ENCODE measurements around the gene ZNF708. TPM values are rescaled to one million over a fixed set of nuclear protein-coding genes. Genes with fewer than 3 reads are reported as not detected.
A peak's percentile ranks its signal among the peaks of the same experiment; 100 is the strongest.

The ZNF708 gene
- total RNA-seq, 1 experiment from 2014 or later = 34.9 TPM

- no peak for ATAC-seq
- ChIA-PET CTCF (no interaction called here), POLR2A (no interaction called here)
- Mint-ChIP-seq H3K9me3 (peaks cover 16% of the 10 kb centered on the region), H3K4me1 (peaks cover 55% of the 10 kb centered on the region), H3K27ac (no peak overlapping the region), H3K36me3 (peaks cover 27% of the 10 kb centered on the region), H3K27me3 (ENCODE audit: low read depth) (no peaks in the 10 kb centered on the region), H3K4me3 (no peak overlapping the region)
- no peak for DNase-seq (ENCODE audit: low spot score)
- no peak for TF ChIP-seq ZNF138 (CRISPR knock-in tag; conservative IDR thresholded peaks at IDR 0.05)
- no peak for TF ChIP-seq IRF2 (CRISPR knock-in tag; IDR thresholded peaks at IDR 0.05; ENCODE audit: borderline replicate concordance, low read depth)
- TF ChIP-seq ZNF263 (CRISPR knock-in tag; IDR thresholded peaks at IDR 0.05; ENCODE audit: low read depth) = no peak
- TF ChIP-seq KAT7 (CRISPR knock-in tag; IDR thresholded peaks at IDR 0.05; ENCODE audit: borderline replicate concordance) = no peak
- no peak for TF ChIP-seq CREB1 (CRISPR knock-in tag; IDR thresholded peaks at IDR 0.05)
- no peak for TF ChIP-seq ZNF121 (CRISPR knock-in tag; IDR thresholded peaks at IDR 0.05)
- no peak for TF ChIP-seq SMAD3 (CRISPR knock-in tag; IDR thresholded peaks at IDR 0.05; ENCODE audit: borderline replicate concordance)
- no peak for TF ChIP-seq CBFB (CRISPR knock-in tag; IDR thresholded peaks at IDR 0.05; ENCODE audit: low read depth)
- TF ChIP-seq, protein P1, sequence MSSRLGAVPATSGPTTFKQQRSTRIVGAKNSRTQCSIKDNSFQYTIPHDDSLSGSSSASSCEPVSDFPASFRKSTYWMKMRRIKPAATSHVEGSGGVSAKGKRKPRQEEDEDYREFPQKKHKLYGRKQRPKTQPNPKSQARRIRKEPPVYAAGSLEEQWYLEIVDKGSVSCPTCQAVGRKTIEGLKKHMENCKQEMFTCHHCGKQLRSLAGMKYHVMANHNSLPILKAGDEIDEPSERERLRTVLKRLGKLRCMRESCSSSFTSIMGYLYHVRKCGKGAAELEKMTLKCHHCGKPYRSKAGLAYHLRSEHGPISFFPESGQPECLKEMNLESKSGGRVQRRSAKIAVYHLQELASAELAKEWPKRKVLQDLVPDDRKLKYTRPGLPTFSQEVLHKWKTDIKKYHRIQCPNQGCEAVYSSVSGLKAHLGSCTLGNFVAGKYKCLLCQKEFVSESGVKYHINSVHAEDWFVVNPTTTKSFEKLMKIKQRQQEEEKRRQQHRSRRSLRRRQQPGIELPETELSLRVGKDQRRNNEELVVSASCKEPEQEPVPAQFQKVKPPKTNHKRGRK (CRISPR knock-in tag; IDR thresholded peaks at IDR 0.05; ENCODE audit: borderline replicate concordance) = no peak
- TF ChIP-seq ARID4B (CRISPR knock-in tag; IDR thresholded peaks at IDR 0.05; ENCODE audit: borderline replicate concordance) = no peak
These were observed 3.0 kb downstream of the ZNF708 start for GRCh38 chr19:21326169-21326568.

GRCh38 chr19:21323000-21323399, 6.2 kb downstream of the ZNF708 start:
- ATAC-seq (no peak), DNase-seq (ENCODE audit: low spot score) (no peak)
- H3K36me3 Mint-ChIP-seq = peaks cover 29% of the 10 kb centered on the region
- no peaks in the 10 kb centered on the region for H3K27me3 Mint-ChIP-seq (ENCODE audit: low read depth)
- H3K27ac Mint-ChIP-seq = peak overlapping the region; percentile 81; the same call in 1 of the 2 replicates
- POLR2A ChIA-PET = interaction anchor here (0.6 kb wide), 1 partner anchor 129 kb away, joined by 3 read pairs; no protein-coding TSS in a partner anchor
- CTCF ChIA-PET = interaction anchor here (1.1 to 1.7 kb wide), 3 partner anchors 66 to 161 kb away, joined by 3 to 4 read pairs (median 3); no protein-coding TSS in a partner anchor
- H3K4me1 Mint-ChIP-seq = peaks cover 58% of the 10 kb centered on the region
- H3K9me3 Mint-ChIP-seq = peaks cover 13% of the 10 kb centered on the region
- H3K4me3 Mint-ChIP-seq = no peak overlapping the region
- TF ChIP-seq, protein P2, sequence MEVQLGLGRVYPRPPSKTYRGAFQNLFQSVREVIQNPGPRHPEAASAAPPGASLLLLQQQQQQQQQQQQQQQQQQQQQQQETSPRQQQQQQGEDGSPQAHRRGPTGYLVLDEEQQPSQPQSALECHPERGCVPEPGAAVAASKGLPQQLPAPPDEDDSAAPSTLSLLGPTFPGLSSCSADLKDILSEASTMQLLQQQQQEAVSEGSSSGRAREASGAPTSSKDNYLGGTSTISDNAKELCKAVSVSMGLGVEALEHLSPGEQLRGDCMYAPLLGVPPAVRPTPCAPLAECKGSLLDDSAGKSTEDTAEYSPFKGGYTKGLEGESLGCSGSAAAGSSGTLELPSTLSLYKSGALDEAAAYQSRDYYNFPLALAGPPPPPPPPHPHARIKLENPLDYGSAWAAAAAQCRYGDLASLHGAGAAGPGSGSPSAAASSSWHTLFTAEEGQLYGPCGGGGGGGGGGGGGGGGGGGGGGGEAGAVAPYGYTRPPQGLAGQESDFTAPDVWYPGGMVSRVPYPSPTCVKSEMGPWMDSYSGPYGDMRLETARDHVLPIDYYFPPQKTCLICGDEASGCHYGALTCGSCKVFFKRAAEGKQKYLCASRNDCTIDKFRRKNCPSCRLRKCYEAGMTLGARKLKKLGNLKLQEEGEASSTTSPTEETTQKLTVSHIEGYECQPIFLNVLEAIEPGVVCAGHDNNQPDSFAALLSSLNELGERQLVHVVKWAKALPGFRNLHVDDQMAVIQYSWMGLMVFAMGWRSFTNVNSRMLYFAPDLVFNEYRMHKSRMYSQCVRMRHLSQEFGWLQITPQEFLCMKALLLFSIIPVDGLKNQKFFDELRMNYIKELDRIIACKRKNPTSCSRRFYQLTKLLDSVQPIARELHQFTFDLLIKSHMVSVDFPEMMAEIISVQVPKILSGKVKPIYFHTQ (CRISPR knock-in tag; IDR thresholded peaks at IDR 0.05) = no peak
- no peak for TF ChIP-seq ARID4B (CRISPR knock-in tag; IDR thresholded peaks at IDR 0.05; ENCODE audit: borderline replicate concordance)
- TF ChIP-seq ATF6 (CRISPR knock-in tag; IDR thresholded peaks at IDR 0.05) = no peak
- TF ChIP-seq, protein P3, sequence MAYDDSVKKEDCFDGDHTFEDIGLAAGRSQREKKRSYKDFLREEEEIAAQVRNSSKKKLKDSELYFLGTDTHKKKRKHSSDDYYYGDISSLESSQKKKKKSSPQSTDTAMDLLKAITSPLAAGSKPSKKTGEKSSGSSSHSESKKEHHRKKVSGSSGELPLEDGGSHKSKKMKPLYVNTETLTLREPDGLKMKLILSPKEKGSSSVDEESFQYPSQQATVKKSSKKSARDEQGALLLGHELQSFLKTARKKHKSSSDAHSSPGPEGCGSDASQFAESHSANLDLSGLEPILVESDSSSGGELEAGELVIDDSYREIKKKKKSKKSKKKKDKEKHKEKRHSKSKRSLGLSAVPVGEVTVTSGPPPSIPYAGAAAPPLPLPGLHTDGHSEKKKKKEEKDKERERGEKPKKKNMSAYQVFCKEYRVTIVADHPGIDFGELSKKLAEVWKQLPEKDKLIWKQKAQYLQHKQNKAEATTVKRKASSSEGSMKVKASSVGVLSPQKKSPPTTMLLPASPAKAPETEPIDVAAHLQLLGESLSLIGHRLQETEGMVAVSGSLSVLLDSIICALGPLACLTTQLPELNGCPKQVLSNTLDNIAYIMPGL (CRISPR knock-in tag; IDR thresholded peaks at IDR 0.05) = no peak
- TF ChIP-seq FOXP4 (CRISPR knock-in tag; IDR thresholded peaks at IDR 0.05) = no peak

All from WTC11 (cell line).